Right lobe of liver (tissue), 4 donors: Measurements from ENCODE around the gene INPP5A.

ENCODE experiments used
- POLR2A ChIP-seq: fragments of 450-650 bp; IDR thresholded peaks from one replicate; pipeline ENCODE4 v1.6.1; 2017; ENCODE audit warnings: antibody characterized with exemption, mild to moderate bottlenecking
- TF ChIP-seq, protein P1 (sequence below), 4 donors: fragments of 200-600 bp in 3 of 4; fragments of 450-650 bp in 1 of 4; IDR thresholded peaks; one replicate each; pipeline versions ENCODE4 v1.5.1 to v1.8.0; 2016 to 2022; ENCODE audit warnings: antibody characterized with exemption in 4 of 4, mild to moderate bottlenecking in 2 of 4
- donor health status: DM: no; HTN: no; CAD: no.
- donor health status: DM: no; HTN: no; CAD: no.
- donor health status: DM: no; HTN: yes; CAD: no.

DNA sequence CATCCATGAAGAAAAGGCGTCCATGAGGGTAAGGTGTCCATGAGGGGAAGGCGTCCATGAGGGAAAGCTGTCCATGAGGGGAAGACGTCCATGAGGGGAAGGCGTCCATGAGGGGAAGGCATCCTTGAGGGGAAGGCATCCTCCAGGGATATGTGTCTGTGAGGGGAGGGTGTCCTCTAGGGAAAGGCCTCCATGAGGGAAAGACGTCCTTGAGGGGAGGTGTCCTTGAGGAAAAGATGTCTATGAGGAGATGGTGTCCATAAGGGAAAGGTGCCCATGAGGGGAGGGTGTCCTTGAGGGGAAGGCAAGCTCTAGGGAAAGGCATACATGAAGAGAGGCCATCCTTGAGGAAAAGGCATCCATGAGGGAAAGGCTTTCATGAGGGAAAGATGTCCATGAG lies 92.6 kb downstream of the INPP5A start:
- TF ChIP-seq, protein P1, sequence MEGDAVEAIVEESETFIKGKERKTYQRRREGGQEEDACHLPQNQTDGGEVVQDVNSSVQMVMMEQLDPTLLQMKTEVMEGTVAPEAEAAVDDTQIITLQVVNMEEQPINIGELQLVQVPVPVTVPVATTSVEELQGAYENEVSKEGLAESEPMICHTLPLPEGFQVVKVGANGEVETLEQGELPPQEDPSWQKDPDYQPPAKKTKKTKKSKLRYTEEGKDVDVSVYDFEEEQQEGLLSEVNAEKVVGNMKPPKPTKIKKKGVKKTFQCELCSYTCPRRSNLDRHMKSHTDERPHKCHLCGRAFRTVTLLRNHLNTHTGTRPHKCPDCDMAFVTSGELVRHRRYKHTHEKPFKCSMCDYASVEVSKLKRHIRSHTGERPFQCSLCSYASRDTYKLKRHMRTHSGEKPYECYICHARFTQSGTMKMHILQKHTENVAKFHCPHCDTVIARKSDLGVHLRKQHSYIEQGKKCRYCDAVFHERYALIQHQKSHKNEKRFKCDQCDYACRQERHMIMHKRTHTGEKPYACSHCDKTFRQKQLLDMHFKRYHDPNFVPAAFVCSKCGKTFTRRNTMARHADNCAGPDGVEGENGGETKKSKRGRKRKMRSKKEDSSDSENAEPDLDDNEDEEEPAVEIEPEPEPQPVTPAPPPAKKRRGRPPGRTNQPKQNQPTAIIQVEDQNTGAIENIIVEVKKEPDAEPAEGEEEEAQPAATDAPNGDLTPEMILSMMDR (IDR thresholded peaks at IDR 0.05): no peak
- no peak for TF ChIP-seq POLR2A
